ENCODE results near the gene DDB1. TPM values are rescaled to one million over a fixed set of nuclear protein-coding genes. Genes with fewer than 3 reads are reported as not detected.

The DDB1 gene
- total RNA-seq, 2 donors from 2014 or later: 154 to 189 TPM

GRCh38 chr11:61278001-61278470 lies 54.9 kb downstream of the DDB1 start:
- Histone ChIP-seq H3K36me3 (no peaks in the 10 kb centered on the region), H3K4me3 (no peak overlapping the region), H3K27ac (no peak overlapping the region), H3K9me3 (no peaks in the 10 kb centered on the region), H3K4me1 (no peaks in the 10 kb centered on the region), H3K9ac (ENCODE audit: low read depth in 2 of 2, low read length in 2 of 2) (no peak overlapping the region), H3K27me3 (no peaks in the 10 kb centered on the region)
- no peak for DNase-seq
- intact Hi-C loops (cut with DNase I): no loop called here
- no peak for TF ChIP-seq CTCF (IDR thresholded peaks at IDR 0.05)

- H3K4me3 ChIP-seq: no peak overlapping the region
- TF ChIP-seq CTCF (IDR thresholded peaks at IDR 0.05): no peak
- no peak overlapping the region for H3K9ac ChIP-seq (ENCODE audit: low read depth in 2 of 2, low read length in 2 of 2)
- no peaks in the 10 kb centered on the region for H3K4me1 ChIP-seq
- no peak for DNase-seq
- H3K36me3 ChIP-seq: no peaks in the 10 kb centered on the region
- intact Hi-C loops (cut with DNase I): no loop called here
- H3K9me3 ChIP-seq: no peaks in the 10 kb centered on the region
- H3K27me3 ChIP-seq: no peaks in the 10 kb centered on the region
- no peak overlapping the region for H3K27ac ChIP-seq
Observed at GRCh38 chr11:61277186-61278000, 55.5 kb downstream of the DDB1 start.

GRCh38 chr11:61275191-61275590 lies 57.7 kb downstream of the DDB1 start:
- DNase-seq: no peak
- no peak for TF ChIP-seq CTCF (IDR thresholded peaks at IDR 0.05)
- intact Hi-C loops (cut with DNase I): no loop called here
- Histone ChIP-seq H3K27ac (no peak overlapping the region), H3K9ac (ENCODE audit: low read depth in 2 of 2, low read length in 2 of 2) (no peak overlapping the region), H3K4me1 (no peaks in the 10 kb centered on the region), H3K9me3 (no peaks in the 10 kb centered on the region), H3K27me3 (no peaks in the 10 kb centered on the region), H3K36me3 (no peaks in the 10 kb centered on the region), H3K4me3 (no peak overlapping the region)

- Histone ChIP-seq H3K9me3 (no peaks in the 10 kb centered on the region), H3K27me3 (no peaks in the 10 kb centered on the region), H3K36me3 (no peaks in the 10 kb centered on the region), H3K27ac (no peak overlapping the region), H3K9ac (ENCODE audit: low read depth in 2 of 2, low read length in 2 of 2) (no peak overlapping the region), H3K4me1 (no peaks in the 10 kb centered on the region), H3K4me3 (no peak overlapping the region)
- intact Hi-C loops (cut with DNase I): no loop called here
- no peak for DNase-seq
- TF ChIP-seq CTCF (IDR thresholded peaks at IDR 0.05): no peak
Observed at GRCh38 chr11:61274084-61274483, 58.8 kb downstream of the DDB1 start.

GRCh38 chr11:61273178-61274078 lies 59.5 kb downstream of the DDB1 start:
- H3K4me3 ChIP-seq: no peak overlapping the region
- H3K27me3 ChIP-seq: no peaks in the 10 kb centered on the region
- H3K9ac ChIP-seq (ENCODE audit: low read depth in 2 of 2, low read length in 2 of 2): no peak overlapping the region
- no peaks in the 10 kb centered on the region for H3K4me1 ChIP-seq
- DNase-seq: peak; percentile 43
- TF ChIP-seq CTCF (IDR thresholded peaks at IDR 0.05): no peak
- no peak overlapping the region for H3K27ac ChIP-seq
- no peaks in the 10 kb centered on the region for H3K9me3 ChIP-seq
- intact Hi-C loops (cut with DNase I): no loop called here
- no peaks in the 10 kb centered on the region for H3K36me3 ChIP-seq
